Suprapubic skin (tissue), 4 donors: ENCODE data around the gene MANBA. TPM values are rescaled to one million over a fixed set of nuclear protein-coding genes. Genes with fewer than 3 reads are reported as not detected.
"Not testable (repeated sequence)": the region's sequence is repeated elsewhere in the genome, so short reads cannot be mapped to it uniquely, and the experiment has no call there.

ENCODE experiments used
- DNase-seq, 2 donors: peaks; one replicate each; pipeline ENCODE4 v3.0.0-alpha.2; 2019; ENCODE audit warnings: low spot score in 2 of 2
- H3K27ac ChIP-seq: fragments of 200-600 bp; sonication (generic); one replicate; pipeline ENCODE4 v1.5.1; 2019
- H3K27me3 ChIP-seq: fragments of 200-600 bp; sonication (generic); one replicate; pipeline ENCODE4 v1.5.1; 2019
- H3K36me3 ChIP-seq: fragments of 200-600 bp; sonication (generic); one replicate; pipeline ENCODE4 v1.5.1; 2019
- H3K4me1 ChIP-seq: fragments of 200-600 bp; sonication (generic); one replicate; pipeline ENCODE4 v1.5.1; 2019
- H3K4me3 ChIP-seq: fragments of 200-600 bp; sonication (generic); one replicate; pipeline ENCODE4 v1.5.1; 2019; ENCODE audit warnings: mild to moderate bottlenecking
- H3K9me3 ChIP-seq: fragments of 200-600 bp; sonication (generic); one replicate; pipeline ENCODE4 v1.5.1; 2019
- EP300 ChIP-seq: sonication (generic); formaldehyde crosslinking; IDR thresholded peaks from one replicate; pipeline ENCODE4 v1.6.1; 2017; ENCODE audit warnings: antibody characterized with exemption
- POLR2A ChIP-seq, 2 donors: fragments of 450-650 bp; IDR thresholded peaks; one replicate each; pipeline ENCODE4 v1.6.1; 2017; ENCODE audit warnings: antibody characterized with exemption in 2 of 2, mild to moderate bottlenecking in 2 of 2, moderate library complexity in 2 of 2
- POLR2AphosphoS5 ChIP-seq, 3 donors: sonication (generic); formaldehyde crosslinking; IDR thresholded peaks; one replicate each; pipeline ENCODE4 v1.6.1; 2017; ENCODE audit warnings: antibody characterized with exemption in 3 of 3
- WGBS: methylation state at CpG from one replicate; pipeline ENCODE4 v1.1.5; 2018; 5-methylcytosine and 5-hydroxymethylcytosine counted together
- total RNA-seq, 4 donors: library from RNA; depleted of rRNA; stranded (reverse); fragments of >200 nt; gene quantifications; one replicate each; pipeline ENCODE4 v1.1.0, GENCODE V29; 2016
- TF ChIP-seq, protein P1 (sequence below), 2 donors: fragments of 200-600 bp in 1 of 2; fragments of 450-650 bp in 1 of 2; sonication (generic) in 1 of 2; IDR thresholded peaks; one replicate each; pipeline ENCODE4 v1.5.1; 2016 to 2019; ENCODE audit warnings: antibody characterized with exemption in 2 of 2, mild to moderate bottlenecking in 1 of 2, moderate library complexity in 1 of 2

Gene MANBA
- total RNA-seq, 4 donors from 2014 or later = 11.0 to 36.1 (median 21.1) TPM

DNA sequence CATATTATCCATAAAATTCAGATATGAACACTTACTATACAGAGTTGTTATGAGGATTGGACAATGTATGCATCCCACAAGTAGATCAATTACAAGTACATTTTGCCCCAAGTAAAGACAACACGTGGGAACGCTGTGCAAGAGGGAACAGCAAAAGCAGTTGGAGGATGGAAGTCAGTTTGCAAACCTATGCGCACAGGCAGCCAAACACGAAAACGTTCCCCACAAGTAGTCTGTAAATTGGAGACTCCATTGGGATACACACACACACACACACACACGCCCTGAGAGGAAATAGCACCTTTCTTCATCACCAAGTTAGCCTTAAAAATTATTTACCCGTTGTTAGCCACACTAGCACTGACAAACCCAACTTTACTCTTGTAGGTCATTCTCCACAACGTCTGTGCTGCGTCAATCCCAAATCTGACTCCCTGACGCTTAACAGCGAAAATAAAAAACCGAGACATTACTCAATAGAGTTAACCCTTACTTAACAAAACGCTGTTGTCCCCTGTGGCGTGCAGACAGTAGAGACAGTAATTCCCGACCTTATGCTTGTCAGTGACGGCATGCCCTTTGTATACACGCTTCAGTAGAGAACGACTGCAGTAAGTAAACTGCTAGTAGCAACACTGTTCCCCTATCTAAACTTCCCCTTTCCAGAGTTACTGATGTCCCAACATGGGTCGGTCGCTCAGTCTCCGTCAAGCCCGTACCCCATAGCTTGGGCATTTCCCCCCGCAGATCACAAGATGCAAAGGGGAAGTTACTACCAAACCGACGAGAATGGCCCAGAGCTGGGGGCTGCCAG is 730 bp downstream of the MANBA start:
- WGBS = 4% methylated on average over 23 of the region's 25 CpGs
- Histone ChIP-seq H3K36me3 (no peaks in the 10 kb centered on the region), H3K4me1 (peaks cover 20% of the 10 kb centered on the region), H3K9me3 (no peaks in the 10 kb centered on the region), H3K27me3 (no peaks in the 10 kb centered on the region), H3K27ac (peak overlapping the region; percentile 89), H3K4me3 (peak overlapping the region; percentile 81)
- no peak for TF ChIP-seq POLR2AphosphoS5 (IDR thresholded peaks at IDR 0.05)
- TF ChIP-seq, protein P1, sequence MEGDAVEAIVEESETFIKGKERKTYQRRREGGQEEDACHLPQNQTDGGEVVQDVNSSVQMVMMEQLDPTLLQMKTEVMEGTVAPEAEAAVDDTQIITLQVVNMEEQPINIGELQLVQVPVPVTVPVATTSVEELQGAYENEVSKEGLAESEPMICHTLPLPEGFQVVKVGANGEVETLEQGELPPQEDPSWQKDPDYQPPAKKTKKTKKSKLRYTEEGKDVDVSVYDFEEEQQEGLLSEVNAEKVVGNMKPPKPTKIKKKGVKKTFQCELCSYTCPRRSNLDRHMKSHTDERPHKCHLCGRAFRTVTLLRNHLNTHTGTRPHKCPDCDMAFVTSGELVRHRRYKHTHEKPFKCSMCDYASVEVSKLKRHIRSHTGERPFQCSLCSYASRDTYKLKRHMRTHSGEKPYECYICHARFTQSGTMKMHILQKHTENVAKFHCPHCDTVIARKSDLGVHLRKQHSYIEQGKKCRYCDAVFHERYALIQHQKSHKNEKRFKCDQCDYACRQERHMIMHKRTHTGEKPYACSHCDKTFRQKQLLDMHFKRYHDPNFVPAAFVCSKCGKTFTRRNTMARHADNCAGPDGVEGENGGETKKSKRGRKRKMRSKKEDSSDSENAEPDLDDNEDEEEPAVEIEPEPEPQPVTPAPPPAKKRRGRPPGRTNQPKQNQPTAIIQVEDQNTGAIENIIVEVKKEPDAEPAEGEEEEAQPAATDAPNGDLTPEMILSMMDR (IDR thresholded peaks at IDR 0.05) = no peak
- no peak for TF ChIP-seq POLR2A (IDR thresholded peaks at IDR 0.05)
- TF ChIP-seq EP300 = no peak
- DNase-seq = peak in 1 of 2 donors; percentile 86

DNA sequence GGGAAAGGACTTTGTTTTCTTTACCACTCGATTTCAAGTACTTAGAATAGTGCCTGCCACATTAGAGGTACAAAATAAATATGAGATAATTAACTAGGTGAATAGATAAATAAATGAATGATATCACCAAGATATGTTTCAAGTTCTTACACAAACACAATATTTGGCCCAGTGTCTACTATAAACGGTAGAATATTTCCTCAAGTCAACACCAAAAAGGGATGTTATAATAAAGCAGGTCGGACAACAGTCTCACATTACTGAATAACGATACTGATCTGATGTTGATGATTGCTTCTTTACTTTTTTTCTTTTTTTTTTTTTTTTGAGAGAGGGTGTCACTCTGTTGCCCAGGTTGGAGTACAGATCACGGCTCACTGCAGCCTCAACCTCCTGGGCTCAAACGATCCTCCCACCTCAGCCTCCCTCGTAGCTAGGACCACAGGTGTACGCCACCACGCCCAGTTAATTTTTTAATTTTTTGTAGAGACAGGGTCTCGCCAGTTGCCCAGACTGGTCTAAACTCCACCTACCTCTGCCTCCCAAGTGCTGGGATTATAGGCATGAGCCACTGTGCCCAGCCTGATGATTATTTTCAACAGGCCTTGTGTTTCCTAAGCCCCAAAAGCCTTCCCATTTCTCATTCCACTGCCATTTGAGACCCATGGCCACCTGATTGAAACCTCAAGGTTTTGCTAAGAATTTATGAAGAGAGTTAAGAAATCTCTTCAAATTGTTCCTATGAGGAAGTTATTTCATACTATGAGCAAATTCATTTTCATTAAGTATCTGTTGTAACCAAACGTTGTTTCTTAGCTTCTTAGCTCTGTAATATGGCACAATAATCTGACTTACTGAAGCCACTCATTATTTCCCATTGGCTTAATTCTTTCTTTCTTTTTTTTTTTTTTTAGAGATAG is 2.3 kb downstream of the MANBA start:
- H3K27ac ChIP-seq = no peak overlapping the region
- H3K9me3 ChIP-seq = no peaks in the 10 kb centered on the region
- no peaks in the 10 kb centered on the region for H3K36me3 ChIP-seq
- DNase-seq = no peak
- TF ChIP-seq EP300 (no peak), POLR2AphosphoS5 (IDR thresholded peaks at IDR 0.05) (no peak), POLR2A (IDR thresholded peaks at IDR 0.05) (no peak)
- TF ChIP-seq, protein P1 (IDR thresholded peaks at IDR 0.05) = no peak
- H3K4me1 ChIP-seq = peaks cover 20% of the 10 kb centered on the region
- no peak overlapping the region for H3K4me3 ChIP-seq
- WGBS = 88% methylated on average over 11 of the region's 11 CpGs
- no peaks in the 10 kb centered on the region for H3K27me3 ChIP-seq

DNA sequence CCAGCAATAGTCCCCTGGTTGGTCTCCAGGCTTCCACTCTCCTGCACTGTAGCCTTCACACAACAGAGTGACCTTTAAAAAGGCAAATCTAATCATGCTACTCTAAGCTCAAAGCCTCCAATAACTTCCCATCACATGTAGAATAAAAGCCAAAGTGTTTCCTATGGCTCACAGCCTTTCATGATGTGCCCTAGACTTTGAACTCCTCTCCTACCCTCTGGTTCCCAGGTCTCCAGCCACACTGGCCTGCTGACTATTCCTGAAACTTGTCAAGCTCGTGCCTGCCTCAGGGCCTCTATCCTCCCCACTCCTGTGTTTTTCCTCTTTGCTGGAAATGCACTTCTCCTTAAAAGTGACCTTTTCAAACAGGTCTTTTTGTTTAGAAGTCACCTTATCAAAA is 3.1 kb downstream of the MANBA start:
- no peak for DNase-seq
- TF ChIP-seq EP300 = no peak
- no peak for TF ChIP-seq POLR2AphosphoS5 (IDR thresholded peaks at IDR 0.05)
- TF ChIP-seq POLR2A (IDR thresholded peaks at IDR 0.05) = no peak
- TF ChIP-seq, protein P1 (IDR thresholded peaks at IDR 0.05) = no peak
- Histone ChIP-seq H3K9me3 (no peaks in the 10 kb centered on the region), H3K36me3 (no peaks in the 10 kb centered on the region), H3K4me1 (peaks cover 20% of the 10 kb centered on the region), H3K27ac (no peak overlapping the region), H3K4me3 (no peak overlapping the region), H3K27me3 (no peaks in the 10 kb centered on the region)
- 84% methylated on average over 1 of the region's 1 CpG for WGBS

DNA sequence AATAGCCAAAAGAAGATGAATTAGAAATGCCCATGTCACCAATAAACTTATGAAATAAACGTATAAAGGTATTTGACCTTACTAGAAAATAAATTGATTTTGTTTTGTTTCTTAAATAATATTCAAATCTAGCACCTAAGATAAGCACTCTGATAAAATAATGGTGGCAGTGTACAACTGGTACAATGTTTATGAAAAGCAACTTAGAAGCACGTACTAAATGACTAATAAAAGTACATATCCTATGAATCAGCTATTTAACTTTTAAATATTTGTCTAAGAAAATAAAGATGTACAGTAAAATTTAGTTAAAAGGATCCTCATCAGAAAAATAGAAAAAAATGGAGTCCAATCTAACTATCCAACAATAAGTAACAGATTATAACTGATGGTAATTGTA is 6.7 kb downstream of the MANBA start:
- no peak overlapping the region for H3K27ac ChIP-seq
- no peaks in the 10 kb centered on the region for H3K9me3 ChIP-seq
- H3K4me3 ChIP-seq = no peak overlapping the region
- H3K4me1 ChIP-seq = peaks cover 4% of the 10 kb centered on the region
- 94% methylated on average over 2 of the region's 2 CpGs for WGBS
- no peaks in the 10 kb centered on the region for H3K36me3 ChIP-seq
- no peak for DNase-seq
- TF ChIP-seq POLR2AphosphoS5 (IDR thresholded peaks at IDR 0.05) (no peak), POLR2A (IDR thresholded peaks at IDR 0.05) (no peak), EP300 (no peak)
- TF ChIP-seq, protein P1 (IDR thresholded peaks at IDR 0.05) = no peak
- no peaks in the 10 kb centered on the region for H3K27me3 ChIP-seq

DNA sequence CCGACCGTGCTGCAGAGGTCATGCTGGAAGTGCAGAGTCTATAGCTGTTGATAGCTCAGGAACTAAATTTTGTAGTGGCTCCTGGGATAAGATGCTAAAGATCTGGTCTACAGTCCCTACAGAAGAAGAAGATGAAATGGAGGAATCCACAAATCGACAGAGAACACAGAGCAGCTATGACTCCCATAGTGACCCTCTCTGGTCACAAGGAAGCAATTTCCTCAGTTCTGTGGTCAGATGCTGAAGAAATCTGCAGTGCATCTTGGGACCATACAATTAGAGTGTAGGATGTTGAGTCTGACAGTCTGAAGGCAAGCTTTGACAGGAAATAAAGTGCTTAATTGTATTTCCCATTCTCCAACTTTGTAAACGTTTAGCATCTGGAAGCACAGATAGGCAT is 8.8 kb downstream of the MANBA start:
- no peak for DNase-seq
- Histone ChIP-seq H3K4me1 (no peaks in the 10 kb centered on the region), H3K27ac (no peak overlapping the region), H3K27me3 (no peaks in the 10 kb centered on the region), H3K4me3 (no peak overlapping the region), H3K9me3 (no peaks in the 10 kb centered on the region), H3K36me3 (no peaks in the 10 kb centered on the region)
- TF ChIP-seq POLR2AphosphoS5 (IDR thresholded peaks at IDR 0.05) (no peak), EP300 (no peak), POLR2A (IDR thresholded peaks at IDR 0.05) (no peak)
- TF ChIP-seq, protein P1 (IDR thresholded peaks at IDR 0.05) = no peak
- 82% methylated on average over 4 of the region's 4 CpGs for WGBS

DNA sequence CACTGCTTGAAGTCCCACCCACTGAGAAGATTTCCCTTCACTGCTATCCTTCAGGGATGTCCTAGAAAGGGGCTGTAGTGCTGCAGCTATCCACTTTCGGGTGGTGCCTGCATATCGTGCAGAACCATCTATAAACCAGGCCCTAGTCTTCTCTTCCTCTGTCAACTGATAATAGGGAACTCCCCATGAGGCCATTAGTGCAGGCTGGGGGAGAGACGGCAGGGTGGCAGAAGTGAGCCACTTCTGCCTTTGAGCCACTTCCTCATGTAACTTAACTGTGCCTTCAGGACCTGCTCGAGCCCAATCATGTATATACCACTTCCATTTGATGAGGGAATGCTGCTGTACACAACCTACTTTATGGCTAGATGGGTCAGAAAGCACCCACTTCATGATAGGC is 17.4 kb downstream of the MANBA start:
- H3K27me3 ChIP-seq, H3K4me1 ChIP-seq, H3K4me3 ChIP-seq, H3K36me3 ChIP-seq, H3K9me3 ChIP-seq, DNase-seq, H3K27ac ChIP-seq: not testable (repeated sequence)
- 80% methylated on average over 1 of the region's 4 CpGs for WGBS

DNA sequence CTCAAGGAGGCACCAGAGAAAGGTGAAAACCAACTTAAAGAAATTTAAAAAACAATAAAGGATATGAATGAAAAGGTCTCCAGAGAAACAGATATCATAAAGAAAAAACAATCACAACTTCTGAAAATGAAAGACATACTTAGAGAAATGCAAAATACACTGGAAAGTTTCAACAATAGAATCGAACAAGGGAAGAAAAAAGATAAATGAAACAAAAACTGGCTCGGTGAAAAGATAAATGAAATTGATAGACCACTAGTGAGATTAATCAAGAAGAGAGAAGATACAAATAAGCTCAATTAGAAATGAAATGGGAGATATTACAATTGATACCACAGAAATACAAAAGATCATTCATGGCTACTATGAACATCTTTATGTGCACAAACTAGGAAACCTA is 22.0 kb downstream of the MANBA start:
- H3K4me1 ChIP-seq, H3K27me3 ChIP-seq, H3K36me3 ChIP-seq, H3K4me3 ChIP-seq, DNase-seq, H3K27ac ChIP-seq, H3K9me3 ChIP-seq: not testable (repeated sequence)
- 93% methylated on average over 2 of the region's 2 CpGs for WGBS
